ENCODE results near the gene IL36RN. TPM values are rescaled to one million over a fixed set of nuclear protein-coding genes. Genes with fewer than 3 reads are reported as not detected.
A peak's percentile ranks its signal among the peaks of the same experiment; 100 is the strongest.

Gene IL36RN
- total RNA-seq = not detected

- H3K27ac Mint-ChIP-seq = no peak within 1 kb of the TSS
- H3K4me1 Mint-ChIP-seq (ENCODE audit: low read depth in 2 of 2) = no peaks in the 10 kb centered on the region
These were observed at the start of gene IL36RN for GRCh38 chr2:113058998-113059960. Gene IL36RN, plus strand, starts transcription at chr2:113059198. Its CDS starts 241 bp downstream, at chr2:113059439.

GRCh38 chr2:113009622-113010021 lies 49.4 kb upstream of the IL36RN start:
- Mint-ChIP-seq H3K27ac (no peak overlapping the region), H3K9me3 (no peaks in the 10 kb centered on the region), H3K4me1 (ENCODE audit: low read depth in 2 of 2) (peaks cover 0 to 5% of the 10 kb centered on the region in 2 donors), H3K36me3 (no peaks in the 10 kb centered on the region), H3K4me3 (no peak overlapping the region), H3K27me3 (peaks cover 20 to 31% of the 10 kb centered on the region in 2 donors)
- DNase-seq (ENCODE audit: low spot score) (no peak), ATAC-seq (no peak)

More at GRCh38 chr2:113058998-113059960, at the start of gene IL36RN:
- H3K27me3 Mint-ChIP-seq = peaks cover 15 to 22% of the 10 kb centered on the region in 2 donors
- DNase-seq (ENCODE audit: low spot score) = no peak
- peak in 1 of 2 donors; percentile 34 for ATAC-seq
- H3K9me3 Mint-ChIP-seq = peaks cover 4% of the 10 kb centered on the region
- peaks cover 6% of the 10 kb centered on the region for H3K36me3 Mint-ChIP-seq
- H3K4me3 Mint-ChIP-seq = no peak within 1 kb of the TSS

DNA sequence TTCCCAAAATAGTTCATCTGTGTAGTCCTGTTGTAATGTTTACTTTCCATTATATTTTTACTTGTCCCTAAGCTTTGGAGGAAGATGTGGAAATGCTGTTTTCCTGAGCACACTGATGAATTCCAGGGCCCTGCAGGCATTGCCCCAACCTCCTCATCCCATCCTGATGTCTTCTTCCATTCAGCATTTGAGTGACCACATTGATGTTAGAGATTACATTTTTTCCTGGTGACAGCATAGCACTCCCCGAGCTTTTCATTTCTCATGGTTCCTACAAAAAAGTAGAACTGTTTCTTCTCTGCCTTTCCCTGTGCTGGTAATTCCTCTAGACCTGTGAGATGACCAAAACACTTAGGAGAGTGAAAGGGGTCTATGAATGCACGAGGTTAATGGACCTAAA lies 48.9 kb upstream of the IL36RN start:
- H3K4me1 Mint-ChIP-seq (ENCODE audit: low read depth in 2 of 2) = peaks cover 0 to 5% of the 10 kb centered on the region in 2 donors
- DNase-seq (ENCODE audit: low spot score) (no peak), ATAC-seq (no peak)
- peaks cover 24 to 31% of the 10 kb centered on the region in 2 donors for H3K27me3 Mint-ChIP-seq
- no peaks in the 10 kb centered on the region for H3K36me3 Mint-ChIP-seq
- H3K27ac Mint-ChIP-seq = no peak overlapping the region
- H3K4me3 Mint-ChIP-seq = no peak overlapping the region
- no peaks in the 10 kb centered on the region for H3K9me3 Mint-ChIP-seq

DNA sequence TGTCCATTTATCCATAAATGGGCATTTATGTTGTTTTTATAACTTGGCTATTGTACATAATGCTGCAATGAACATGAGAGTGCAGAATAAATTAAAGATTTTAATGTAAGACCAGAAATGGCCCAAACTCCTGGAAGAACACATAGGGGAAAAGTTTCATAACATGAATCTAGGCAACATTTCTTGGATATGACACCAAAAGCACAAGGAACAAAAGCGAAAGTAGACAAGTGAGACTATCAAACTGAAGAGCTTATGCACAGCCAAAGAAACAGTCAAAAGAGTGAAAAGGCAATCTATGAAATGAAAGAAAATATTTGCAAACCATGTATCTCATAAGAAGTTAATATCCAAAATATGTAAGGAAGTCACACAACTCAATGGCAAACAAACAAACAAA lies 47.9 kb upstream of the IL36RN start:
- Mint-ChIP-seq H3K27ac (no peak overlapping the region), H3K9me3 (no peaks in the 10 kb centered on the region), H3K4me3 (no peak overlapping the region), H3K36me3 (no peaks in the 10 kb centered on the region), H3K4me1 (ENCODE audit: low read depth in 2 of 2) (peaks cover 0 to 5% of the 10 kb centered on the region in 2 donors), H3K27me3 (peaks cover 22 to 27% of the 10 kb centered on the region in 2 donors)
- DNase-seq (ENCODE audit: low spot score) (no peak), ATAC-seq (no peak)

DNA sequence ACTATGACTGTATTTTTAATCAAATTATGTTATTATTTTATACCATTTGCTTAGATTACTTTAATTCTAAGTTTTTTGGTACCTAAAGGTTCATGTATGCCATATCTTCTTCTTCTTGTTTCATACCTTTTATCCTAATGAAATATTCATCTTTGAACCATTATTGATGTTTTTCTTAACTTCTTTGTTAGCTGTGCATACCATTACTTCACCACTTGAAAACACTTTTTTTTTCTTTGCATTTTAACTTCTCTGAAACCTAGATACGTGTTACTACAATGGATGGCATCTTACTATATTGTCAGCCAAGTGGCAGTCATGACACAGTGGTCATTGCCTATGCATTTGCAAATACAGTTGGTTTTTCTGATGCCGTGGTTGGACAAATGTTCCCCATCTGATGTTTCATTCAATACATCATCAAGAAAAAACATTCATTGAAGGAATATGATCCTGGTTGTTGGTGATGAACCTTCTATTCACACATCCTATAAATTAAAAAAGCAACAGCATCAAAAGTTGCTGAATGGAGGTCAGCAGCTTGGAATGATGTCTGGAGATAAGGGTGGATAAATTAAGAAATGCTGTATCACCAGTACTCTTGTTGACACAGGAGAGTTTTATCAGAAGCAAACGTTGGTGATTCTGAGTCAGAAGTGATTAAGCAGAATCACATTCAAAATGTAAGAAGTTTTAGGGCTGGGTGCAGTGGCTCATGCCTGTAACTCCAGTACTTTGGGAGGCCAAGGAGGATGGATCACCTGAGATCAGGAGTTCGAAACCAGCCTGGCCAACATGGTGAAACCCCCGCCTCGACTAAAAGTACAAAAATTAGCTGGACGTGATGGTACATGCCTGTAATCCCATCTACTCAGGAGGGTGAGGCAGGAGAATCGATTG lies 46.3 kb upstream of the IL36RN start:
- peaks cover 0 to 5% of the 10 kb centered on the region in 2 donors for H3K4me1 Mint-ChIP-seq (ENCODE audit: low read depth in 2 of 2)
- no peaks in the 10 kb centered on the region for H3K36me3 Mint-ChIP-seq
- H3K27me3 Mint-ChIP-seq = peaks cover 28 to 39% of the 10 kb centered on the region in 2 donors
- H3K27ac Mint-ChIP-seq = no peak overlapping the region
- H3K4me3 Mint-ChIP-seq = no peak overlapping the region
- H3K9me3 Mint-ChIP-seq = no peaks in the 10 kb centered on the region
- DNase-seq (ENCODE audit: low spot score) = no peak
- no peak for ATAC-seq

- no peaks in the 10 kb centered on the region for H3K9me3 Mint-ChIP-seq
- H3K27me3 Mint-ChIP-seq = peaks cover 33 to 45% of the 10 kb centered on the region in 2 donors
- H3K4me1 Mint-ChIP-seq (ENCODE audit: low read depth in 2 of 2) = peaks cover 0 to 5% of the 10 kb centered on the region in 2 donors
- DNase-seq (ENCODE audit: low spot score) (no peak), ATAC-seq (no peak)
- no peaks in the 10 kb centered on the region for H3K36me3 Mint-ChIP-seq
- H3K4me3 Mint-ChIP-seq = no peak overlapping the region
- no peak overlapping the region for H3K27ac Mint-ChIP-seq
These were observed 45.7 kb upstream of the IL36RN start for GRCh38 chr2:113013336-113013661.

DNA sequence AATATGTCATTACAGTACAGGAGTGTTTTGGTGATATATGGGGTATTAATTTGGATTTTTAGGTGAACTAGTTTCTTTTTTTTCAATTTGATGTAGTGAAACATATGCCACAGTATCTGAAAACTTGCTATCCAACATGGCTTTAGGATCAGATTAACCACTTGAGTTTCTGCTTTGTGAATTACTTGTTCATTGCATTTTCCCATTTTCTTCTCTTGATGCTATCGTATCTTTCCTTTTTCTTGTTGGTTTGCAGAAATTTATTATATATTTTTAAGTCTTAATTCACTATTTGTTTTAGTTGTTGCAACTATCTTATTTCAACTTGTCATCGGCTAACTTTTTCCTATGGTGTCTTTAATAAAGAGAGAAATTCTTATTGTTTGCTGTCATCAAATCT lies 44.9 kb upstream of the IL36RN start:
- ATAC-seq (no peak), DNase-seq (ENCODE audit: low spot score) (no peak)
- no peak overlapping the region for H3K27ac Mint-ChIP-seq
- H3K4me3 Mint-ChIP-seq = no peak overlapping the region
- H3K27me3 Mint-ChIP-seq = peaks cover 38 to 52% of the 10 kb centered on the region in 2 donors
- peaks cover 6% of the 10 kb centered on the region for H3K36me3 Mint-ChIP-seq
- H3K9me3 Mint-ChIP-seq = peaks cover 4% of the 10 kb centered on the region
- H3K4me1 Mint-ChIP-seq (ENCODE audit: low read depth in 2 of 2) = peaks cover 0 to 5% of the 10 kb centered on the region in 2 donors

DNA sequence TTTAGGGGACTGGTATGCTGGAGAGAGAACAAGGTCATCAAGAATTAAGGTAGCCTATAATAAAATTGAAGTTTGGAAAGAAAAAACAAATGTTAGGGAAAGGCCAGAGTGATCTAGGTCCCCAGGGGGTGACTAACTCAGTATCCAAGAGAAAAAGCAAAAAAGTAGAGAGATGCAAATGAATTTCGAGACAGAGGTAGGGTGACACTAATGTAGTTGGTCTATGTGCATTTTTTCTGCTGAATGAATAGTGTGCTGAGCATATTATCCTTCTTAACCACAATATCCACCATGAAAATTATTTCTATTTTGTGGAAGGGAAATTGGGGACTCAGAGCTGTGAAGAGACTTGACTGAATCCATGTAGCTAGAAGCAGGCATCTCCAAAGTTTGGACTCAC lies 44.0 kb upstream of the IL36RN start:
- ATAC-seq = no peak
- H3K27ac Mint-ChIP-seq = no peak overlapping the region
- DNase-seq (ENCODE audit: low spot score) = no peak
- peaks cover 4% of the 10 kb centered on the region for H3K9me3 Mint-ChIP-seq
- H3K27me3 Mint-ChIP-seq = peaks cover 43 to 62% of the 10 kb centered on the region in 2 donors
- H3K4me3 Mint-ChIP-seq = no peak overlapping the region
- H3K4me1 Mint-ChIP-seq (ENCODE audit: low read depth in 2 of 2) = peaks cover 0 to 5% of the 10 kb centered on the region in 2 donors
- H3K36me3 Mint-ChIP-seq = peaks cover 6% of the 10 kb centered on the region

- Mint-ChIP-seq H3K27me3 (peaks cover 40 to 62% of the 10 kb centered on the region in 2 donors), H3K36me3 (peaks cover 6% of the 10 kb centered on the region), H3K4me3 (no peak overlapping the region), H3K4me1 (ENCODE audit: low read depth in 2 of 2) (peaks cover 0 to 5% of the 10 kb centered on the region in 2 donors), H3K27ac (no peak overlapping the region), H3K9me3 (peaks cover 4% of the 10 kb centered on the region)
- DNase-seq (ENCODE audit: low spot score) = no peak
- no peak for ATAC-seq
These were observed 43.3 kb upstream of the IL36RN start for GRCh38 chr2:113015655-113016054.

DNA sequence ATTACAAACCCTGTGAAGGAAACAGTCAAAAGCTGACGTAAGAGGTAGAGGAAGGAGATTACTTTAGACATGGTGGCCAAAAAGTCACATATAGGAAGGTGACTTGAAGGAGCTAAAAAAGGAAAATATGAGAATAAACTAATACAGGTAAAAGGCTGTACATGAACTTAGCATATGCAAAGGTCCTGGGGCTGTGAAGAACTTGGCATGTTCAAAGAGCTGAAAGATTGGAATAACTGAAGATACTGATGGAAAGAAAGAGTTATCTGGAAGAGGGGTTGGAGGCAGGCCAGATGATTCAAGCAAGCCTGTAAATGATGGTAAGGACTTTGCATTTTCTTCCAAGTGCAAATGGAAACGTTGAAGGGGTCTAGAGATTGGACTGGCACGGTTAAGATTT lies 40.5 kb upstream of the IL36RN start:
- Mint-ChIP-seq H3K9me3 (peaks cover 4% of the 10 kb centered on the region), H3K4me3 (no peak overlapping the region), H3K4me1 (ENCODE audit: low read depth in 2 of 2) (no peaks in the 10 kb centered on the region), H3K36me3 (peaks cover 6% of the 10 kb centered on the region), H3K27me3 (peaks cover 40 to 63% of the 10 kb centered on the region in 2 donors), H3K27ac (no peak overlapping the region)
- ATAC-seq (no peak), DNase-seq (ENCODE audit: low spot score) (no peak)

- ATAC-seq (no peak), DNase-seq (ENCODE audit: low spot score) (no peak)
- H3K27ac Mint-ChIP-seq = no peak overlapping the region
- peaks cover 6% of the 10 kb centered on the region for H3K36me3 Mint-ChIP-seq
- no peaks in the 10 kb centered on the region for H3K4me1 Mint-ChIP-seq (ENCODE audit: low read depth in 2 of 2)
- peaks cover 49 to 80% of the 10 kb centered on the region in 2 donors for H3K27me3 Mint-ChIP-seq
- H3K9me3 Mint-ChIP-seq = peaks cover 4% of the 10 kb centered on the region
- no peak overlapping the region for H3K4me3 Mint-ChIP-seq
These were observed 37.7 kb upstream of the IL36RN start for GRCh38 chr2:113021312-113021711.

GRCh38 chr2:113024764-113025163 lies 34.2 kb upstream of the IL36RN start:
- Mint-ChIP-seq H3K9me3 (no peaks in the 10 kb centered on the region), H3K36me3 (no peaks in the 10 kb centered on the region), H3K27me3 (peaks cover 39 to 72% of the 10 kb centered on the region in 2 donors), H3K4me1 (ENCODE audit: low read depth in 2 of 2) (no peaks in the 10 kb centered on the region), H3K27ac (no peak overlapping the region), H3K4me3 (no peak overlapping the region)
- ATAC-seq (no peak), DNase-seq (ENCODE audit: low spot score) (no peak)

GRCh38 chr2:113025737-113026136 lies 33.3 kb upstream of the IL36RN start:
- Mint-ChIP-seq H3K27ac (no peak overlapping the region), H3K4me1 (ENCODE audit: low read depth in 2 of 2) (no peaks in the 10 kb centered on the region), H3K9me3 (no peaks in the 10 kb centered on the region), H3K4me3 (no peak overlapping the region), H3K36me3 (no peaks in the 10 kb centered on the region), H3K27me3 (peaks cover 41 to 77% of the 10 kb centered on the region in 2 donors)
- ATAC-seq (no peak), DNase-seq (ENCODE audit: low spot score) (no peak)

DNA sequence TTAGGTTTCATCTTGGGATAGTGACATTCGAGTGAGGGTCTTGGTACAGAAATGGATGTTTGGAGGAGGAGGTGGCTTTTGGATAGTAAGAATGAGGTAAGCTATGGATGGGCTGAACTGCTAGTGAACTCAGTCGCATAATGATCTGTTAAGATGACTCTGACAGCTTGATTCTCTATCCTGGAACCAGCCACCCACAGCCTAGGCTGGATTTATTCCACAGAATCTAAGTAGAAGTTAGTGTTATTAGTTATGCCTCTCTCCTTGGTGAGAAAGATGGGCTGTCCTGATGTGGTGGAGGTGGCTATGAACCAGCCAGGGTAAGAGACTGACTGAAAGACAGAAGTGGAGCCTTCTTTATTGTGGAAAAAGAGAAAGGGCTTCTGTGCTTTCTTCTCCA lies 31.3 kb upstream of the IL36RN start:
- Mint-ChIP-seq H3K36me3 (no peaks in the 10 kb centered on the region), H3K27ac (no peak overlapping the region), H3K4me1 (ENCODE audit: low read depth in 2 of 2) (no peaks in the 10 kb centered on the region), H3K4me3 (no peak overlapping the region), H3K9me3 (no peaks in the 10 kb centered on the region), H3K27me3 (peaks cover 32 to 63% of the 10 kb centered on the region in 2 donors)
- DNase-seq (ENCODE audit: low spot score) (no peak), ATAC-seq (no peak)

Measured in natural killer cell treated with Interleukin-12 subunit alpha and Interleukin-12 subunit beta and Interleukin-15 and Interleukin-18, amount 100 ng/mL, for 72 hours (primary cell).